NCI-H460 (cell line): ENCODE measurements around the gene TPCN1. TPM values are rescaled to one million over a fixed set of nuclear protein-coding genes. Genes with fewer than 3 reads are reported as not detected.

Experiments used
- DNase-seq: peaks from one replicate; pipeline ENCODE4 v3.0.0-alpha.2; 2016; ENCODE audit warnings: low read depth; ENCODE audit errors: extremely low read depth
- total RNA-seq: library from RNA; depleted of rRNA; stranded (reverse); fragments of >200 nt; shearing (Covaris generic); gene quantifications from 2 replicates; pipeline ENCODE4 v1.2.3, GENCODE V29; 2014

TPCN1 gene
- total RNA-seq, 1 experiment from 2014 or later = 11.3 TPM

- DNase-seq = no peak
These were observed 77.7 kb downstream of the TPCN1 start for GRCh38 chr12:113298861-113299545.

- DNase-seq = peak; percentile 22
These were observed 78.5 kb downstream of the TPCN1 start for GRCh38 chr12:113299619-113300237.

- no peak for DNase-seq
These were observed 80.5 kb downstream of the TPCN1 start for GRCh38 chr12:113301811-113302210.

- DNase-seq = no peak
These were observed 81.2 kb downstream of the TPCN1 start for GRCh38 chr12:113302466-113302865.

GRCh38 chr12:113302886-113303640, 81.8 kb downstream of the TPCN1 start:
- no peak for DNase-seq

GRCh38 chr12:113305281-113305856, 84.1 kb downstream of the TPCN1 start:
- no peak for DNase-seq

- no peak for DNase-seq
These were observed 85.1 kb downstream of the TPCN1 start for GRCh38 chr12:113306382-113306781.

GRCh38 chr12:113310489-113310888, 89.2 kb downstream of the TPCN1 start:
- no peak for DNase-seq

GRCh38 chr12:113314121-113314529, 92.9 kb downstream of the TPCN1 start:
- no peak for DNase-seq

GRCh38 chr12:113315358-113315757, 94.1 kb downstream of the TPCN1 start:
- DNase-seq = no peak

- no peak for DNase-seq
These were observed 94.9 kb downstream of the TPCN1 start for GRCh38 chr12:113316155-113316554.

- DNase-seq = no peak
These were observed 95.9 kb downstream of the TPCN1 start for GRCh38 chr12:113317122-113317521.

GRCh38 chr12:113318046-113318656, 96.9 kb downstream of the TPCN1 start:
- DNase-seq = no peak

GRCh38 chr12:113318900-113319628, 97.8 kb downstream of the TPCN1 start:
- no peak for DNase-seq

- DNase-seq = no peak
These were observed 99.1 kb downstream of the TPCN1 start for GRCh38 chr12:113320401-113320800.

- DNase-seq = no peak
These were observed 101.1 kb downstream of the TPCN1 start for GRCh38 chr12:113322343-113322742.

- DNase-seq = no peak
These were observed 104.7 kb downstream of the TPCN1 start for GRCh38 chr12:113325916-113326315.

- no peak for DNase-seq
These were observed 105.6 kb downstream of the TPCN1 start for GRCh38 chr12:113326775-113327395.

- no peak for DNase-seq
These were observed 107.2 kb downstream of the TPCN1 start for GRCh38 chr12:113328368-113328889.
